NCI-H1092 treated with DMSO at 0.1 percent for 48 hours (cell line): Measurements from ENCODE around the gene ADARB2.

ENCODE experiments used
- DNase-seq: peaks from one replicate; lab custom pipeline; 2025; lab: John Stamatoyannopoulos, UW

ADARB2 gene

GRCh38 chr10:1615186-1615954 is 122.0 kb downstream of the ADARB2 start:
- no peak for DNase-seq

DNA sequence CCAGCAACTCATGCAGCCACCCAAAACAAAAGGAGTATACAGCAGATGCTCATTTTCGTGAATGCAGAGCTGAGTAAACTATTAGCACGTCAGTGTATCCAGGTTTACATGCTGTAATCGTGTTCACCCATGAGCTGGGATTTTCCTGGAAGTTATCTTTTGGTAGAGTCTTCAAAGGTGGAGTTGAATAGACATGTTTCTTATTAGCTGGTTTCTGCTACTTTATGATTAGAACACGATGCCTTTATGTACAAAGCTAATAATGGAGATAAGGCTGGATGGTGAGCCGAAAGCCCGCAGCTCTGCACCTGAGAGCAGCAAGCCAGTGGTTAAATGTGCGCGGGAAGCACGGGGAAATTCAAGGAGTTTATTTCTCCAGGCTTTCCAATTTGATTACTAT is 123.8 kb downstream of the ADARB2 start:
- DNase-seq = no peak

DNA sequence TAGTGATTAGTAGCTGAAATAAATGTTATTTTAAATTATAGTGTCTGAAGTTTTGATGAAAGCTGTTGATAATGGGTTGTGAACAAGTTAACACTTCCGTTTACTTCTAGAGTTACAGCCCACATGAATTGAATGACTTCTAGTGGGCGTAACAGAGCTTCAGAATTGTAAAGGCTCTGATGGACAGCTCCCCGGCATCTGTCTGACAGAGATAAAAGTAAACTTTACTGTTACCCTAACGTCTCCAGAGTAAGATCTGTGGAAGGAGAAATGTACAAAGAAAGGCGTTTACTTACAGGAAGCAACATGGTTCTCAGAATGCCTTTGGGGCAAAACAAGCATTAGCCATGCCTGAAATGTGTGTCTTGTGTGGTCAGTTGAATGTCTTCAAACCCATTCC is 124.4 kb downstream of the ADARB2 start:
- DNase-seq = no peak

GRCh38 chr10:1611936-1612550 is 125.3 kb downstream of the ADARB2 start:
- DNase-seq = no peak

DNA sequence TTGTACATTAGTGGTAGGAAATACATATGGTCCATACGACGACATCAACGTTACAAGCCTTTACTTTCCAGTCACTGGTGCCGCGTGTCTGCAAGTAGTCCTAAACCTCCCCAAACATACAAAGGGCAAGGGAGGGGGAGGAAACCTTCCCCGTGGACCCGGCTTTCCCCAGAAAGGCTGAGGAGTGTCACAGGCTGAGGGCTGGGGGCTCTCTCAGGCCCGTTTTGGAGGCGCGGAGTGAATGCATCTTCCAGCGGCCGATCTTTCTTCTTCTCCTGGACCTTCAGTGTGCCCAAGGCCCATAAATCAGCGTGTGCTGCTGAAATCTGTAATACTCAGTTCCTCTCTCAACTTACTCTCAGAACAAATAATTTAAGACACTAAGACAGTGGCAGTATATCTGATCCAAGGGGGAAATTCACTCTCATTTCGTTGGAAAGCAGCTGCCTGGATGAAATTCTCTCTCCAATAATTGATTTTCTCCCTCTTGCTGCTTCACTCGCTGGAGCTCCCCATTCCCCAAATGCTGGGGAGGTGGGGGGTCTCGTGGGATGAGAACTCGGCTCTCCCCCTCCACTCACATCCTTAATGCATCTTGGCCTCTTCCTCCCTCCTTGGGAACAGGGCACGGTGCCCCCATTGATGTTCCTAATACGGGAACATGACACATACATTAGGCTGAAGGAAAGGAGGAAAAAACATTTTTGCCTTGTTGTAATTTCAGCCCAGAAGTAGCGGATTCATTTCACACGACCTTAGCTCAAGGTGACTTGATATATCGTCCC is 126.1 kb downstream of the ADARB2 start:
- DNase-seq = no peak

GRCh38 chr10:1609648-1609970 is 127.7 kb downstream of the ADARB2 start:
- DNase-seq = no peak

GRCh38 chr10:1608851-1609647 is 128.3 kb downstream of the ADARB2 start:
- no peak for DNase-seq

DNA sequence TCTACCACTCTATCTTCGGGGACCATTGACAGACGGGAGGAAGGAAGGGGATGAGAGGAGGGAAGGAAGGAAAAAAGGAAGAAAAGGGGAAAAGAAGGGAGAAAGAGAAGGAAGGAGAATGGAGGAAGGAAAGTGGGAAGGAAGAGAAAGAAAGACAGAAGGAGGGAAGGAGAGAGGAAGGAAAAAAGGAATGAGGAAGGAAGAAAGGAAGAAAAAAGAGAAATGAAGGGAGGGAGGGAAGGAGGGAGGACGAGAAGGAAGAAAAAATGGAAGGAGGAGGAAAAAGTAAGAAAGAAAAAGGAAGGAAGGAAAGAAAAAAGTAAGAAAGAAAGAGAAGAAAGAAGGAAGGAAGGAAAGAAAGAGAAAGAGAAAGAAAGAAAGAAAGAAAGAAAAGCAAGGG is 128.9 kb downstream of the ADARB2 start:
- no peak for DNase-seq

GRCh38 chr10:1607466-1607865 is 129.9 kb downstream of the ADARB2 start:
- DNase-seq = no peak

DNA sequence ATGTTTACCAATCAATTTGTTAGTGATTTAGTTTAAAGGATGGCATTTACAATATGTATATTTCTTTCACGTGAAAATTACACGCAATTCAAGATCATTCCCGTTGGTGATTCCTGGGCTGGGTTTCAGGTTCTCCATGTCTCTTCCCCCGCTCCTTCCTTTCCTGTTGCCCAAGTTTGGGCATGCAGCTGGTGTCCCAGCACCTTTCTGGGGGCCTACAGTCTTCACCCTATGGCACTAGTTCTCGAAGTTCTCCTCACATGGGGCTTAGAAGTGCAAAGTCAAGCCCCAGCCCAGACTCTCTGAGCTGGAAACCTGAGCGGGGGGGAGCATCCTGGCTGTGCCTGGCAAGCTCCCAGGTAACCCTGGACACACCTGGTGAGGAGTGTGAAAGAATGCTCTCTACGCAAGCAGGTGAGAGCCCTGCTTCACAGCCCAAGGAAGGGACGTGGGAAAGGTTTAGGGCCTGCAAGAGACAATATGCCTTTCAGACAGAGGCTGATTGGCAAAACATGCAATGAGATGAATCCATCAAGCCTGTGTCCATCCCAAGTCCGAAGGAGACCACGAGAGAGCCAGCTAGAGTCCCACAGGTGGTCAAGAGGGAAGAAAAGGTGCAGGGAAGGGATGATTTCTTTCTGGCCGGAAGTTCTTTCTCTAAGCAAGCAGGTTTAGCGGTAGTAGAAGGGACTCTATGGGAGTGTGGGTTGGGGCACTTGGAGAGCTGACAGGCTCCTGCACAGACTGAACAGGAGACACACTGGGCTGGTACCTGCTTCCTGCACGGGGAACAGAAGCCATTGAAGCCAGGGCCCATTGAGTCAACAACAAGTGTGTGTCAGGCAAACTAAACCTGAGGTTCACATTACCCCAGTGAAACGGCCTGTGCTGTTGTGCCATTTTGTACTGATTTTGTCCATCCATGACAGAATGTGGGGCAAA is 131.1 kb downstream of the ADARB2 start:
- DNase-seq = no peak

DNA sequence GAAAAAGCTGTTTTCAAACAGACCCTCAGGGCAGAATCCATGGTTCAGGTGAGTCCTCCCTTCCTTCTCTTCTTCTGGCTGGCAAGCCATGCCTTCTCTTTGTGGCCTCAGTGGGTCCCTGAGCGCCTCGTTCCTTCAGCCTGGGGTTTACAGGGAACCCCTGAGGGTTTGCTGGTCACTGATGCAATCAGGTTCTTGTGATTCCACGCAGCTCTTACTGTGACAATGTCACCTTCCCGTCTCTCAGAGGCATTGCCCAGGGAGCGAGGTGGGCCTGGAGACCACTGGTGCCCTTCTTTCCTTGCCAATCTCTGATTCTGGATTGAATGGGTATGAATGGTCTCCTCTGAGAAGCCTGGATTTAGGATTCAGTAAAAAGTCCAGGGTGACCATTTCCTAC is 132.2 kb downstream of the ADARB2 start:
- no peak for DNase-seq

- no peak for DNase-seq
Measured at GRCh38 chr10:1604246-1604645, 133.1 kb downstream of the ADARB2 start.

GRCh38 chr10:1603181-1603580 is 134.1 kb downstream of the ADARB2 start:
- DNase-seq = no peak

DNA sequence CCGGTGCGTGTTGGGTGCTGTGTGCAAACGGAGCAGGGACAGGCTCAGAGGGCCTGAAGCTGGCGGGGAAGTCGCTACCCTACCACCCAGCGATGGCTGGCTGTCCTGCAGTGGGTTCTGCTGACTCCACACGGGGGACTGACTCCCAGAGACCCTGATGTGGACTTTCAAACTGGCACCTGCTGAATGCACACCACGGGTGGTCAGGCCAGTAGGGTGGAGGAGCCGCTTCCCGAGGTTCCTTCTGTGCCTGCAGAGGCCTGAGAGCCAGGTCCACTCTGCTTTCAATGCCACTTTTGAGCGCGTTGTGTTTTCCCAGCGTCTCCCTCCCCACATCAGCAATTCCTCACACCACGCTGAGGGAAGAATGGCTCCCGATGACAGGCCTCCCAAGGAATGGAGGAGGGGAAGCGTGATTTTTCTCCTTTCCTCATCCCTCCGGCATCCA is 135.3 kb downstream of the ADARB2 start:
- DNase-seq = no peak

DNA sequence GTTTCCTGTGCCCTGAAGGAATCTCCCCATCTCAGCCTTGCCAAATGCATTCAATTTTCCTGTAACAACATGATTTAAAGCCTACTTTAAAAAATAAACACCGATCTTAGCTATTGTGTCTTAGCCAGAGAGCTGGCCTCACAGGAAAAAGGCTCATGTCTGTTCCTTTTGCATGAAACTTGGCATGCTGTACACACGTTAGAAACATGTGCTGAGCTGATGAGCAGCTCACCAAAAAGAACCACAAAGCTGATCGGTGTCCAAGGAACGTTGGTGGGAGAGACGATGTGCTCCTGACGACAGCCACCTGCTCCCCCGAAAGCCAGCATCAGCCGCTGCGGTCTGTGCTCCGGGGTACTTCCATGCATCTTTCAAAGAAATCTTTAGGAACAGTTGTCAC is 135.9 kb downstream of the ADARB2 start:
- no peak for DNase-seq

- no peak for DNase-seq
Measured at GRCh38 chr10:1600861-1601260, 136.5 kb downstream of the ADARB2 start.

- no peak for DNase-seq
Measured at GRCh38 chr10:1598393-1599153, 138.8 kb downstream of the ADARB2 start.

- no peak for DNase-seq
Measured at GRCh38 chr10:1597370-1598146, 139.8 kb downstream of the ADARB2 start.

- DNase-seq = no peak
Measured at GRCh38 chr10:1596482-1597099, 140.7 kb downstream of the ADARB2 start.
